Mesenchymal stem cell (in vitro differentiated cells and primary cell): Measurements from ENCODE around the gene NOS3.
A peak's percentile ranks its signal among the peaks of the same experiment; 100 is the strongest.

ENCODE experiments used
- DNase-seq: peaks from one replicate; pipeline ENCODE4 v3.0.0-alpha.2; 2013
- H2AFZ ChIP-seq: one replicate; pipeline ENCODE4 v1.6.1; 2013; ENCODE audit warnings: low read depth, mild to moderate bottlenecking, control low read depth, inconsistent platforms, low read length, moderate library complexity
- H2AK5ac ChIP-seq: 2 replicates; pipeline ENCODE4 v1.6.1; 2013; ENCODE audit warnings: low read length, moderate library complexity, mild to moderate bottlenecking, inconsistent platforms; ENCODE audit not compliant: severe bottlenecking
- H2BK120ac ChIP-seq: one replicate; pipeline ENCODE4 v1.6.1; 2013; ENCODE audit warnings: low read depth, mild to moderate bottlenecking, inconsistent platforms, low read length, moderate library complexity
- H2BK12ac ChIP-seq, 2 experiments: one replicate each; pipeline ENCODE4 v1.6.1; 2013; ENCODE audit warnings: inconsistent platforms in 2 of 2, low read length in 2 of 2, mild to moderate bottlenecking in 2 of 2, moderate library complexity in 2 of 2, control low read depth in 1 of 2
- H2BK15ac ChIP-seq: one replicate; pipeline ENCODE4 v1.6.1; 2013; ENCODE audit warnings: mild to moderate bottlenecking, low read depth, inconsistent platforms; ENCODE audit not compliant: poor library complexity, severe bottlenecking
- H2BK5ac ChIP-seq: 2 replicates; pipeline ENCODE4 v1.6.1; 2013; ENCODE audit warnings: low read depth, mild to moderate bottlenecking, low read length, control low read depth, inconsistent platforms; ENCODE audit not compliant: poor library complexity, severe bottlenecking
- H3K14ac ChIP-seq, 2 experiments: one replicate each; pipeline ENCODE4 v1.6.1; 2013; ENCODE audit warnings: inconsistent platforms in 2 of 2, low read length in 2 of 2, control low read depth in 1 of 2, mild to moderate bottlenecking in 1 of 2, moderate library complexity in 1 of 2
- H3K18ac ChIP-seq, 2 experiments: one replicate each; pipeline ENCODE4 v1.6.1; 2013; ENCODE audit warnings: inconsistent platforms in 2 of 2, low read length in 2 of 2, control low read depth in 1 of 2, low read depth in 1 of 2, mild to moderate bottlenecking in 1 of 2
- H3K23ac ChIP-seq, 2 experiments: one replicate each; pipeline ENCODE4 v1.6.1; 2013; ENCODE audit warnings: inconsistent platforms in 2 of 2, low read length in 2 of 2, mild to moderate bottlenecking in 2 of 2, moderate library complexity in 2 of 2, control low read depth in 1 of 2
- H3K27ac ChIP-seq: 2 replicates; pipeline ENCODE4 v1.5.1; 2013; ENCODE audit warnings: mild to moderate bottlenecking, moderate library complexity, low read length, control low read depth, inconsistent platforms; ENCODE audit not compliant: poor library complexity, severe bottlenecking
- H3K27me3 ChIP-seq, 2 experiments: 2 replicates each; pipeline versions ENCODE4 v1.6.1 to v1.7.0; 2013; ENCODE audit warnings: low read length in 2 of 2, mild to moderate bottlenecking in 2 of 2, moderate library complexity in 2 of 2, control low read depth in 1 of 2, inconsistent platforms in 1 of 2; ENCODE audit not compliant: control insufficient read depth in 1 of 2, insufficient read depth in 1 of 2
- H3K36me3 ChIP-seq, 2 experiments: 2 replicates each; pipeline versions ENCODE4 v1.6.1 to v1.7.0; 2013; ENCODE audit warnings: low read length in 2 of 2, control low read depth in 1 of 2, inconsistent platforms in 1 of 2, low read depth in 1 of 2, mild to moderate bottlenecking in 1 of 2; ENCODE audit not compliant: insufficient read depth in 2 of 2, control insufficient read depth in 1 of 2
- H3K4ac ChIP-seq, 2 experiments: one replicate each; pipeline ENCODE4 v1.6.1; 2013; ENCODE audit warnings: inconsistent platforms in 2 of 2, low read length in 2 of 2, mild to moderate bottlenecking in 2 of 2, moderate library complexity in 2 of 2, control low read depth in 1 of 2, low read depth in 1 of 2
- H3K4me1 ChIP-seq: 2 replicates; pipeline ENCODE4 v1.6.1; 2013; ENCODE audit warnings: low read depth, low read length, control low read depth; ENCODE audit not compliant: control insufficient read depth, insufficient read depth
- H3K4me2 ChIP-seq: 2 replicates; pipeline ENCODE4 v1.6.1; 2013; ENCODE audit warnings: low read length, mild to moderate bottlenecking, inconsistent platforms; ENCODE audit not compliant: poor library complexity, severe bottlenecking
- H3K4me3 ChIP-seq, 2 experiments: 2 replicates each; pipeline versions ENCODE4 v1.5.1 to v1.7.0; 2013; ENCODE audit warnings: low read length in 2 of 2, mild to moderate bottlenecking in 2 of 2, control low read depth in 1 of 2, low read depth in 1 of 2; ENCODE audit not compliant: insufficient read depth in 1 of 2
- H3K79me1 ChIP-seq: replicated peaks from 2 replicates; pipeline ENCODE4 v1.6.1; 2013; ENCODE audit warnings: mild to moderate bottlenecking, control low read depth, low read length, inconsistent platforms; ENCODE audit not compliant: poor library complexity, severe bottlenecking
- H3K9ac ChIP-seq: 2 replicates; pipeline ENCODE4 v1.7.0; 2013; ENCODE audit warnings: mild to moderate bottlenecking, low read length, moderate library complexity
- H3K9me3 ChIP-seq: 2 replicates; pipeline ENCODE4 v1.7.0; 2013; ENCODE audit warnings: mild to moderate bottlenecking, low read length; ENCODE audit not compliant: control insufficient read depth
- H4K8ac ChIP-seq: one replicate; pipeline ENCODE4 v1.6.1; 2013; ENCODE audit warnings: inconsistent platforms, mild to moderate bottlenecking, low read length, moderate library complexity
- H4K91ac ChIP-seq: one replicate; pipeline ENCODE4 v1.6.1; 2013; ENCODE audit warnings: mild to moderate bottlenecking, low read length, inconsistent platforms
- WGBS: methylation state at CpG from one replicate; pipeline ENCODE4 v1.1.7; 2013; ENCODE audit warnings: mixed read lengths; 5-methylcytosine and 5-hydroxymethylcytosine counted together

Gene NOS3

DNA sequence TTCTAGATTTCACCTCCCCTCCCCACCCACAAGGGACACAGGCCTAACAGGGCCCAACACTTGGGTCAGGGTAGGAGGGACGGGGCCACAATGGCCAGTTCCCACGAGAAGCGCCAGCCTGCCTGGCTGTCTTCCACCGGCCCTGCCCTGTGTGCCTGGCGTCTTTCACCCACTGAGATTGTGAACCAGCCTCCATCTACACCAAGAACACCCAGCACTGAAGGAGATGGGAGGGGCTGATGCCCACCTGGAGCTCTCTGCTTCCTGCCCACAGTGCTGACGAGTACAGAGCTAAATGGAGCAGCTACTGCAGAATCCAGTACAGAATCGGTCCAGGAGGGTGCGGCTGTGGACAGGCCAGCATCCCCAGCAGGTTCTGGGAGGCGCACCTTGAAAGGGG is 55.1 kb downstream of the NOS3 start:
- H3K4me2 ChIP-seq, result no peak overlapping the region
- no peaks in the 10 kb centered on the region for H3K9me3 ChIP-seq
- no peak overlapping the region for H3K4me3 ChIP-seq
- no peak overlapping the region for H4K91ac ChIP-seq
- H2AFZ ChIP-seq, result no peak overlapping the region
- H3K27me3 ChIP-seq, result peaks cover 8 to 16% of the 10 kb centered on the region in 2 experiments
- H3K4me1 ChIP-seq, result peaks cover 12% of the 10 kb centered on the region
- no peaks in the 10 kb centered on the region for H3K79me1 ChIP-seq
- H2BK120ac ChIP-seq, result no peak overlapping the region
- no peak overlapping the region for H3K23ac ChIP-seq
- H2BK15ac ChIP-seq, result no peak overlapping the region
- no peak overlapping the region for H3K27ac ChIP-seq
- H3K4ac ChIP-seq, result no peak overlapping the region
- H3K18ac ChIP-seq, result no peak overlapping the region
- no peak overlapping the region for H3K9ac ChIP-seq
- no peak overlapping the region for H2BK12ac ChIP-seq
- H3K14ac ChIP-seq, result no peak overlapping the region
- DNase-seq, result no peak
- 94% methylated on average over 8 of the region's 9 CpGs for WGBS
- no peak overlapping the region for H2BK5ac ChIP-seq
- no peak overlapping the region for H2AK5ac ChIP-seq
- H4K8ac ChIP-seq, result no peak overlapping the region
- peaks cover 11 to 46% of the 10 kb centered on the region in 2 experiments for H3K36me3 ChIP-seq

- H2BK12ac ChIP-seq, result no peak overlapping the region
- H2BK5ac ChIP-seq, result no peak overlapping the region
- no peak overlapping the region for H3K23ac ChIP-seq
- no peak overlapping the region for H3K4me2 ChIP-seq
- no peak overlapping the region for H3K4me3 ChIP-seq
- no peaks in the 10 kb centered on the region for H3K9me3 ChIP-seq
- no peak overlapping the region for H3K18ac ChIP-seq
- H3K4me1 ChIP-seq, result peaks cover 17% of the 10 kb centered on the region
- WGBS, result 88% methylated on average over 14 of the region's 14 CpGs
- no peak overlapping the region for H2AFZ ChIP-seq
- H3K36me3 ChIP-seq, result peaks cover 11 to 42% of the 10 kb centered on the region in 2 experiments
- H3K4ac ChIP-seq, result no peak overlapping the region
- H2BK15ac ChIP-seq, result no peak overlapping the region
- no peak for DNase-seq
- no peak overlapping the region for H2BK120ac ChIP-seq
- peak overlapping the region in 1 of 2 experiments; percentile 14 for H3K14ac ChIP-seq
- no peaks in the 10 kb centered on the region for H3K79me1 ChIP-seq
- no peak overlapping the region for H4K8ac ChIP-seq
- H3K9ac ChIP-seq, result peak overlapping the region; percentile 55
- H2AK5ac ChIP-seq, result no peak overlapping the region
- no peak overlapping the region for H4K91ac ChIP-seq
- H3K27me3 ChIP-seq, result peaks cover 8 to 16% of the 10 kb centered on the region in 2 experiments
- H3K27ac ChIP-seq, result no peak overlapping the region
Measured at GRCh38 chr7:151046603-151047573, 56.1 kb downstream of the NOS3 start.

- no peak within 1 kb of the TSS for H3K18ac ChIP-seq
- H3K4me1 ChIP-seq, result peaks cover 17% of the 10 kb centered on the region
- H3K27me3 ChIP-seq, result peaks cover 8 to 16% of the 10 kb centered on the region in 2 experiments
- H3K36me3 ChIP-seq, result peaks cover 11 to 46% of the 10 kb centered on the region in 2 experiments
- peak within 1 kb of the TSS; percentile 83 for H2BK15ac ChIP-seq
- no peak within 1 kb of the TSS for H2BK5ac ChIP-seq
- no peaks in the 10 kb centered on the region for H3K9me3 ChIP-seq
- H4K91ac ChIP-seq, result peak within 1 kb of the TSS; percentile 52
- H2BK120ac ChIP-seq, result no peak within 1 kb of the TSS
- H2AFZ ChIP-seq, result no peak within 1 kb of the TSS
- H3K27ac ChIP-seq, result no peak within 1 kb of the TSS
- no peak within 1 kb of the TSS for H3K4ac ChIP-seq
- no peak within 1 kb of the TSS for H4K8ac ChIP-seq
- H3K79me1 ChIP-seq, result no peaks in the 10 kb centered on the region
- no peak for DNase-seq
- H3K9ac ChIP-seq, result peak within 1 kb of the TSS; percentile 55
- no peak within 1 kb of the TSS for H3K23ac ChIP-seq
- no peak within 1 kb of the TSS for H2AK5ac ChIP-seq
- no peak within 1 kb of the TSS for H2BK12ac ChIP-seq
- H3K14ac ChIP-seq, result no peak within 1 kb of the TSS
- H3K4me3 ChIP-seq, result no peak within 1 kb of the TSS
- no peak within 1 kb of the TSS for H3K4me2 ChIP-seq
- 88% methylated on average over 22 of the region's 22 CpGs for WGBS
Measured at GRCh38 chr7:151047976-151048815, 57.4 kb downstream of the NOS3 start, which contains the start of gene ASIC3. ASIC3 (plus strand) TSS chr7:151048531; CDS start chr7:151048886, 355 bp downstream.
